NCI-H1417 treated with DMSO at 0.1 percent for 48 hours (cell line): ENCODE data around the gene CAPZA2.
"Not testable (repeated sequence)": the region's sequence is repeated elsewhere in the genome, so short reads cannot be mapped to it uniquely, and the experiment has no call there.

ENCODE experiments used
- DNase-seq: peaks from one replicate; lab custom pipeline; 2025; lab: John Stamatoyannopoulos, UW

CAPZA2 gene

DNA sequence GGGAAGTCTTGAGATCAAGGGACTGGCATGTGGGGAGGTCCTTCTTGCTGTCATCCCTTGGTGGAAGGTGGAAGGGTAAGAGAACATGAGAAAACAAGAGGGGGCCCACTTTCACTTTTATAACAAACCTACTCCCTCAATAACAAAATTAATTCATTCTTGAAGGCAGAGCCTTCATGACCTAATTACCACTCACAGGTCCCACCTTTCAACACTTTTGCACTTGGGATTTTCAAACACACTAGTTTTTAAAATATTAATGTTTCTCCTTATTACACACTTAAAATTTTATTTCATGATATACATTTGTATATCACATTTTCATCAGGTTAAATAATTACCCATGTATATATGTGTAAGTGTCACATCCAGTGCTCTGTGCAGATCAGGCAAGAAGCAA is 93.0 kb downstream of the CAPZA2 start:
- DNase-seq: no peak

DNA sequence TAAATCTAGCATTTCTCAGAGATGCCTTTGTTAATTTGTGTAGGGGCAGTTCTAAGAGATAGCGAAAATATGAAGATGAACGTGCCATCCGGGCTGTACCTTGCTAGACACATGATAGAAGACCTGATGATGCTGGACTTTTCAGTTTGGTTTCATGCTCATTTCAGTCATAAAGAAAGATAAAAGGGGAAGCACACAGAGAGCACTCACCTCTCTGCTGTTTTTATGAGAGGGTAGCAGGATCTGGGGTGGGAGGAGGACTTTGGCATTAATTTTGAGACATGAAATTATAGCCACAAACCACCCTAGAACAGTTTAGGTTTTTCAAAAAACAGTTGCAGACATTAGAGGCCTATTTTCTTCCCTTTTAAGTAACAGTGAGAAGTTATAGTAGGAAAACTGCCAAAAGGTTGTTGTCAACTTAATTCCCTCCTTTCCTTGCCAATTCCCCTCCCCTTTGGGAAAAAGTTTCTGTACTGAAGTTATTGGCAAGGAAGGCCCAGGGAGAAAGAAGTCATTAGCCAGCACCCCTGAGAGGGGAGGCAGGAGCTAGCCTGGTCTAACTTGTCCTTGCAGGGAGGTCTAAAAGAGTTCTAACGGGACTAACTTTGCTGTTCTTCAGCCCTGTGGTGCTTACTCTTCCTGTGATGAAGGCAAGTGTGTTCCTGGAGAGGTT is 93.6 kb downstream of the CAPZA2 start:
- DNase-seq: no peak

DNA sequence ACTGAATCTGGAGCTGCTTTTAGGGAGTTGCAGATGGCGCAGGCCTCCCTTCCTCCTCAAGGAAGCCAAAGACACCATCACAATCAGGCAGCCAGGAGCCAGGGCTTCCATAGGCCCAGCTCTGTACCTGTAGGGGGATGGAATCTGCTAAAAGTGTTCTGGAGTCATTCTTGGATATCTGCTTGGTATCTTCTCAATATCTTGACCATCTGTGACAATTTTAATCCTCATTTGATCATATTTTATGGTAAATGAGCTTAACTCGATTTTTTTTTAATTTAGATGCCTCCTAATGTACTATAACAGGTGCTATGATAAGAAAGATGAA is 94.1 kb downstream of the CAPZA2 start:
- no peak for DNase-seq

DNA sequence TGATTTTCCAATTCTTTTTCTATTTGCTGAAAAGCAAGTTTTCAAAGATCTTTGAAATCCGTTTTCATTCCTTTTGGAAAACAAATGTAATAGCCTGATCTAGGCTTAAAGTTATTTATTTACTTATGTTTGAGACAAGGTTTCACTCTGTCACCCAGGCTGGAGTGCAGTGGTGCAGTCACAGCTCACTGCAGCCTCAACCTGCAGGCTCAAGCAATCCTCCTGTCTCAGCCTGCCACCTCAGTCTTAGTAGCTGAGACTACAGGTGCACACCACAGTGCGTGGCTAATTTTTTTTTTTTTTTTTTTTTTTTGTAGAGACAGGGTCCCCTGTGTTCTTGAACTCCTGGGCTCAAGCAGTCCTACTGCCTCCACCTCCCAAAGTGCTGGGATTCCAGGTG is 95.5 kb downstream of the CAPZA2 start:
- no peak for DNase-seq

DNA sequence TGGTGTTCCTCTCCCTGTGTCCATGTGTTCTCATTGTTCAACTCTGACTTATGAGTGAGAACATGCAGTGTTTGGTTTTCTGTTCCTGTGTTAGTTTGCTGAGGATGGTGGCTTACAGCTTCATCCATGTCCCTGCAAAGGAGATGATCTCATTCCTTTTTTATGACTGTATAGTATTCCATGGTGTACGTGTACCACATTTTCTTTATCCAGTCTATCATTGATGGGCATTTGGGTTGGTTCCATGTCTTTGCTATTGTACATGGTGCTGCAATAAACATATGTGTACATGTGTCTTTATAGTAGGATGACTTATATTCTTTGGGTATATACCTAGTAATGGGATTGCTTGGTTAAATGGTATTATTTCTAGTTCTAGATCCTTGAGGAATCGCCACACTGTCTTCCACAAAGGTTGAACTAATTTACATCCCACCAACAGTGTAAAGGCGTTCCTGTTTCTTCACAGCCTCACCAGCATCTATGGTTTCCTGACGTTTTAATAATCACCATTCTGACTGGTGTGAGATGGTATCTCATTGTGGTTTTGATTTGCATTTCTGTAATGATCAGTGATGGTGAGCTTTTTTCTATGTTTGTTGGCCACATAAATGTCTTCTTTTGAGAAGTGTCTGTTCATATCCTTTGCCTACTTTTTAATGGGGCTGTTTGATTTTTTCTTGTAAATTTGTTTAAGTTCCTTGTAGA is 99.7 kb downstream of the CAPZA2 start:
- not testable (repeated sequence) for DNase-seq

DNA sequence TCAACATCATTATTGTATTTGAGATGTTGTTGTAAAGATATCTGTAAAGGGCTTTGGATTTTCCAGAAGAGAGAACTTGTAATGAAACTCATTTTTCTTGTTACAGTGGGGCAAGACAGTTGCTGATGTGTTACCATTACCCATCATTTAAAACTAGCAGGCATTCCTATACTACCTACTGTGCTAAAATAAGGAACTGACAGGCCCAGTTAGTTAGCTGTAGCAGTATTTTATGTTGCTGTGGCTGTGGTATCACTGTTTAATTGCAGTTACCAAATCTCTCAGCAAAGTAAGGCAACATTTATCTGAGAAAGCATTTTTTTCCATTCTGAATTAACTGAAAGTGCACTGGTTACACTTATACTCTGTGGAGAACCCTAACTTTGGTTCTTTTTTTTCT is 100.8 kb downstream of the CAPZA2 start:
- DNase-seq: no peak

DNA sequence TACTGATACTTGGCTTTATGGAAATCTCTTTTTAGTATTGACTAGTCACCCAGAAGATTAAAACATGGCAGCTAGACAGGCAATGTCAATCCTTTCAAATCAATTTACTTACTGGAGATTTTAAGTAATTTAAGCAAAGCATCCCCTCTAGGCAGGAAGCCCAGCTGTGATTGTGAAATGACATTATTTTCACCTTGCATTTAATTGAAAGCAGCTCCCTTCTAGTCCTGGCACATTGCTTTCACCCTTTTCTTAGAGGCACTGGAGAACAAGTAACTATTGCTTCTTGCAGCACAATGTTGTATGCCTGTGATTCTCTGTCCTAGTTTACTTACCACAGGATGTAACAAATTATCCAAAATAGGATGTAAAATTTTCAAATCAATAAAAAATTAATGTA is 104.2 kb downstream of the CAPZA2 start:
- no peak for DNase-seq

DNA sequence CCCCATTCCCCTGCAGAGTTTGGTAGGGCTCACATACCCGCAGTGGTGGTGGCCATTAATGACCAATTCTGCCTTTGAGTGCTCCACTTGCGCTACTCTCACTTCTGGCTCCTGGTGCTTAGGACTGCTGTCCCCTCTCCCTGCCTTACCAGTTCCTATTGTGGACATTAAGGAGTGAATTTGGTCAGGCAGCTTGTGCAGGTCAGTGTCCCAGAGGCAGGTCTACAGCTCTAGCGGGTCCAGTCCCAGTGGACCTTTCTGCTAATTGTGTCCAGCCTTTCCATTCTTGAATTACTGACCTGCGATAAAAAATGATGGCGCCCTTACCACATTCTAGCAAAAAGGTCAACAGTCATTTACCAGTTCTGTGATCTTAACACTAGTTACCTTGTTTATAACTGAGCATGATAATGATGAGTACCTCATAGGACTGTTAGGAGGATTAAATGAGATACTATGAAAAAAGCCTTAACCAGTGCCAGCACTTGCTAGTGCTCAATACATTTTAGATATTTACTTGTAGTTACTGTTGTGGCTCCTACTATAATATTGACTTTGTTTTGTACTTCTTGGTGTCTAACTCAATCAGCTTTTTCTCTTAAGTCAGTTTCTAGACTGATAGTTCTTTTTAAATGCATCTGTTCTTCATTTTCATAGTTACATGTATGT is 105.0 kb downstream of the CAPZA2 start:
- no peak for DNase-seq

DNA sequence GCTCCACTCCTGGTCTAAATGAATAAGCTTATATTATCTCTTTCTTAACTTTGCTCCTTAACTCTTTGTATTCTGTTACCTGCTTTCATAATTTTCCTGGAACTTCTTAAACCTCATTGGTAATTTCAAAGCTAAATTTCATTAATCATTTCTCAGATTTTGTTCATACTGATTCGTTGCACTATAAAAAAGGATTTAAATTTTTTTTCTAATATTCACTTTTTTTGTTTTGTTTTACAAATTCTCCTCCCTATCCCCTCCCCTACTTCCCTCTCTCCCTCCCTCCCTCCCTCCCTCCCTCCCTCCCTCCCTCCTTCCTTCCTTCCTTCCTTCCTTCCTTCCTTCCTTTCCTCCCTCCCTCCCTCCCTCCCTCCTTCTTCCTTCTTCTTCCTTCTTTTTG is 105.6 kb downstream of the CAPZA2 start:
- DNase-seq: no peak

DNA sequence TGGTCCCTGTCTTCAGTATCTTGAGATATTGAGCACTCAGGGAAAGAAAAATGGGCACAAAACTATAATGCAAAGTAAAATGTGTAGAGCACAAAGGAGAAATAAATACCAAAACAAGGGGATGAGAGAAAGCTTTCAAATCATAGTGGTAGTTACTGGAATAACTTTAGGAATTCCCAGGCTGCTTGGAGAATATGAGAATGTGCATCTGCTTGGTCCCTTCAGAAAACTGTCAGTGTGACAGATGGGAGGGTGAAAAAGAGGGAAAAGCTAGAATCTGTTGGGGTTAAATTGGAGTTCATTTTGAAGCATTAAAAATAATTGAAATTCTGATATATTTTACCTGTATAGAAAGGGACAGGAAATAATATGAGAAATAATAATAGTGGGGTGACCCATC is 106.2 kb downstream of the CAPZA2 start:
- no peak for DNase-seq

DNA sequence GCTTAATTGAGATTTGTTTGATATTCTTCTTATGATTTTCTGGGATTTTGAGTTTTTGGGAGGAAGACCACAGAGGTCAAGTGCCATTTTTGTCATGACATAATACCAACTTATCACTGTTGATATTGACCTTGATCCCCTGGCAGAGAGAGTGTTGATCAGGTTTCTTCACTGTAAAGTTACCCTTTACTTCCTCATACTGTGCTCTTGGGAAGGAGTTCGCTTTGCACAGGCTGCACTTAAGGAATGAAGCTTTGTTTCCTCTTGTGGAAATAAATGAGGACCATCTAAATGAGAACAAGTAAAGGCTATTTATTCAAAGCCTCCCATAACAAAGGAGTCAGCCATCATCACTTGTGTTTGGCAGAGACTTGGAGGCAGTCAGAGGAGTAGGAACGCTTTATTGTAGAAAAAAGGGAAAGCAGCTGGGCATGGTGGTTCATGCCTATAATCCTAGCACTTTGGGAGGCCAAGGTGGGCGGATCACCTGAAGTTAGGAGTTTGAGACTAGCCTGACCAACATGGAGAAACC is 107.0 kb downstream of the CAPZA2 start:
- no peak for DNase-seq

DNA sequence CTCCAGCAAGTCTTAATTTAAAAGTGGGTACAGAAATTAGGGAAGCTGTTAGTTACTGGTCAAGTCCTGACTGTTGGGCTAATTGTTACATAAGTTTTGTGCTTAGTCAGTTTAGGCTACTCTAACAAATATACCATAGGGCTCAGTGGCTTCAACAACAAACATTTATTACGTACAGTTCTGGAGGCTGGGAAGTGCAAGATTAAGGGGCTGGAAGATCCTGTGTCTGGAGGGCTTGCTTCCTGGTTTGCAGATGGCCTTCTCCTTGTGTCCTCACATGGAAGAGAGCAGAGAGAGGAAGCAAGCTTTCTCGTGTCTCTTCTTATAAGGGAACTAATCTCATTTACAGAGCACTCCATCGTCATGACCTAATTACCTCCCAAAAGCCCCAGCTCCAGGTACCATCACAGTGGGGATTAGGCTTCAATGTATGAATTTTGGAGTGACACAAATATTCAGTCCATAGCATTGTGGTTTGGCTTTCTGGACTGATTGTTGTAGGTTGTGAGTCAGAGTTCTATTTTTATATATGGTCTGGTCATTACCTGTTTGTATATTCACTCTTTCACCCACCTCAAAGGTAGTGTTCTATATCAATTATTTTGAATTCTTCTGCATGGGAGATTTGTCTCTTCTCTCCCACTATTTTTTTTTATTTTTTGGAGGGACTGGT is 108.0 kb downstream of the CAPZA2 start:
- DNase-seq: no peak

DNA sequence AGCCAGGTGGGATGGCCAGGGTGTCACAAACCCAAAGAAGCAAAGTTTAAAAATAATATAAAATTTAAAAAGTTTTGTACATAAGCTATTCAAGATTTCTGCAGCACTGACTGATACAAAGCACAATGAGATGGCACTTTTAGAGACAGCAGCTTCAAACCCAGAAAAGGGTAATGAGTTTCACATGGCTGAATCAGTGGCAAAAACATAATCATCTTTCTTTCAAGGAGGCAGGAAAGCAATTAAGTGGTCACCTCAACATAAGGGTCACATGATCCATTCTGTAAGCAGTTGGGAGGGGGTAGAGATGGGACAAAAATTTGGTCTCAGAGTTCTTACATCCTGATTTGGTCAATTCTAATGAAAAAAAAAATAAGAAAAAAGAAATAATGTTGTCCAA is 108.8 kb downstream of the CAPZA2 start:
- not testable (repeated sequence) for DNase-seq
